ACHN (cell line): ENCODE measurements around the gene NOC2L.

Source experiments
- DNase-seq: peaks from one replicate; pipeline ENCODE4 v3.0.0-alpha.2; 2015
- in situ Hi-C: cut with HindIII; loops from 2 replicates; pipeline ENCODE4 v1.10.0; 2017; ENCODE audit warnings: low sequenced_read_pairs, low pct_ligation_motif_present, low pct_unique_long_range_greater_than_20kb

NOC2L gene

DNA sequence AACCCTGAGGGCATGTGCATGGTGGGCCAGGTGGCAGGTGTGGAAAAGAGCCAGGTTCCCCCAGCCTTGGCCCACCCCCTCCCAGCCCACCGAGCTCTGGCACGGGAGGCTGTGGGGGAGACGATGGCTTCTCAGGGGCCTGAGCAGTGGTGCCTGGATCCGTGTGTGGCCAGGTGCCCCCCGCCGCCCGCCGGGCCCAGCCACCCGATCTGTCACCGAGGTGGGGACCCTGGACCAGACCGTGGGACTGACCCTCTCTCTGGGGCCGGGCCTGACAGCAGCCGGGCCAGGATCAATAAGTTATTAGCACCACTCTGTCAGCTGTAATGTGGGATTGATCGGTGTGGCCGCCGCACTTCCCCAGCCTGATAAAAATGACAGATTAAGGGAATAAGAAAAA lies 21.5 kb downstream of the NOC2L start:
- DNase-seq = no peak
- in situ Hi-C loops = no loop called here

DNA sequence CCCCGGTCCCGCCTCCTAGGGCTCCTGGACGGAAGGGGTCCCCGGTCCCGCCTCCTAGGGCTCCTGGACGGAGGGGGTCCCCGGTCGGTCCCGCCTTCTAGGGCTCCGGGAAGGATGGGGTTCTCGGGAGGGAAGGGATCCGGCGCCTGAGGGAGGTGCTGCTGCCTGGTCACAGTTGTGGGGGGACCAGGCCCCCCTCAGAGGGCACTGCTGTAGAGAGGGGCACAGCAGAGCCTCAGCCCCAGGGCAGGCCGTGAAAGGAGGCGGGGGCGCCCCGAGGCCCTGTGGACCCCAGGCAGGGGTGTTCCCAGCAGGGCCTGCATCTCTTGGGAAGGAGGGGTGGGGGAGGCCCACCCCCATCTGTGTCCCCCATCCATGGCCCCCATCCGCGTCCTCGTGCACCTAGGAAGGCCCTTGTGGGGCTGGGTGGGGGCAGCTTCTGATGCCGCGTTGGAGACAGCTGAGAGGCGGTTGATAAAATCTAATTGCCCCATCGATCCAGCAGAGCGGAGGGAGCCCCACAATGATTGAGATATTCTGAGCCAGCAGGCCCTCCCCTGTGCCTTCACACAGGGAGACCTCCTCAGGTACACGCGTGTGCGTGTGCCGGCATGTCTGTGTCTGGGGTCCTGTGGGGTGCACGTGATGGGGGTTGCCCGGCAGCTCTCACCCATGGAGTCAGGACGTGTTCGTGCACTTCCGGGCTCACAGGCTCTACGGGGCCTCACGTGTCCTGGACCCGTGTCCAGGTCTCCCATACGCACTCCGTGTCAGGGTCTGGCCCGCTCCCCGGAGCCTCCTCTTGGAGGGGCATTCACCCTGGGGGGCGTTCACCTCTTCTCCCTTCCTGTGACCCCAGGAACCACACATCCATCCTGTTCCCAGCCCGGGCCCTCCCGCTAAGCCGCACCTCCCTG lies 22.4 kb downstream of the NOC2L start:
- in situ Hi-C loops = no loop called here
- DNase-seq = no peak

DNA sequence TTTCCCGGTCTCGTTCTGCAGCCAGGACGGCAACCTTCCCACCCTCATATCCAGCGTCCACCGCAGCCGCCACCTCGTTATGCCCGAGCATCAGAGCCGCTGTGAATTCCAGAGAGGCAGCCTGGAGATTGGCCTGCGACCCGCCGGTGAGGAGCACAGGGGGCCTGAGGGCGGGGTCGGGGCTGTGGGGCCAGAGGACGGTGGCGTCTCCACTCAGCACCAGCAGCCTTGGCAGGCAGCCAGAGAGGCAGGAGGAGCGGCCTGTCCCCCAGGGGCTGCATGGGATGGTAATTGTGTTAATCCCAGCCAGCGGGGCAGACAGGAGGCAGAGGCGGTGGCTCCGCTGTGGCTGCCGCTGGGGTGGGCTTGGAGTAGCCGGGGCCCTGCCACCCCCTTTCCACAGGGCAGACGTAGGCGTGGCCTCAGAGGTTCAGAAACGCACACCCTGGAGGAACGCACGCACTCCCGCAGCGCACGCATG lies 23.3 kb downstream of the NOC2L start:
- in situ Hi-C loops = no loop called here
- DNase-seq = no peak

DNA sequence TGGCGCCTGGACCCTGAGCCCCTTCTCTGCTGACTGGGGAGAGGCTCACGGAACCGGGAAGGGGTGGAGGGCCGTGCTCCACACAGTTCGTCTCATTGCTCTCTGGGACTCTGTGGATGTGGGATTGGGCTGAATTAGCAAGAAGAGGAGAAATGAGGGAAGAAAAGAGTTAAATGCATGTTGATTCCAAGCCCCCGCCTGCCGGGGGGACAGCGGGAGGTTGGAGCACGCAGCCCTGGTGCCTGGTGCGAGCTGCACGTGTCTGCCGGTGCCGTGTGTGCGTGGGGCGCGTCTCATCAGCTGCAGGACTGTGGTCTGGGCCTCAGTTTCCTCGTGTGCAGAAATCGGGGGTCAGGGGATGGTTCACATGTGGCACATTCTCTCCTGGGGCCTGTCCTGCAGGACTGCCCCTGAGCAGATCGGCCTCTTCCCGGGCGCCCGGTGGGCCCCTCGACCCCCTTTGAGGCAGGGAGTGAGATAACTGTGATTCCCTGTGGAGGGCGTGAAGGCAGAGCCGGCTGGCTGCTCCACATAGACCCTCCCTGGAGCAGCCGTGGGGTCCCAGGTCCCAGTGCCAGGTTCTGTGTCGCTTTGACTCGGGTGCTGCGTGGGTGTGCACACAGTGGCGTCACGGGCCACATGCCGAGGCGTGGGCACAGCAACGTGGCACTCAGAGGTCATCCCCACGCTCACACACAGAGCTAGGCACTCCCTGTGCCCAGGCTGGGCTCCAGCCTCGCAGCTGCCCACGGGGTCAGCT lies 23.9 kb downstream of the NOC2L start:
- no peak for DNase-seq
- in situ Hi-C loops = no loop called here

DNA sequence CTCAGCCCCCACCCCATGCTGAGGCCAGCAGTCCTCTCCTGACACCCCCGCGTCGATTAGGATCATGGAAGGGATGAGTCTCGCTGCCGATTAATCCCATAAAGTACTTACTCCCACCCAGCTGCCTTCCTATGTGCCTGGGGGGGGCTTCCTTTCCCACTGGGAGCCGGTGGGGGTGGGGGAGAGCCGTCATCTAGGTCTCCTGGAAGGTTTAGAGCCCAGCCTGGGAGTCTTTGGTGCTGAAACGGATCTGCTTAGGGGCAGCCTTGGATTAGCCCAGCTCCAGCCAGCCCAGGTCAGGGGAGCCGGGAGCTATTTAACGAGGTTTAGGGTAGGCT lies 25.5 kb downstream of the NOC2L start:
- in situ Hi-C loops = no loop called here
- no peak for DNase-seq

DNA sequence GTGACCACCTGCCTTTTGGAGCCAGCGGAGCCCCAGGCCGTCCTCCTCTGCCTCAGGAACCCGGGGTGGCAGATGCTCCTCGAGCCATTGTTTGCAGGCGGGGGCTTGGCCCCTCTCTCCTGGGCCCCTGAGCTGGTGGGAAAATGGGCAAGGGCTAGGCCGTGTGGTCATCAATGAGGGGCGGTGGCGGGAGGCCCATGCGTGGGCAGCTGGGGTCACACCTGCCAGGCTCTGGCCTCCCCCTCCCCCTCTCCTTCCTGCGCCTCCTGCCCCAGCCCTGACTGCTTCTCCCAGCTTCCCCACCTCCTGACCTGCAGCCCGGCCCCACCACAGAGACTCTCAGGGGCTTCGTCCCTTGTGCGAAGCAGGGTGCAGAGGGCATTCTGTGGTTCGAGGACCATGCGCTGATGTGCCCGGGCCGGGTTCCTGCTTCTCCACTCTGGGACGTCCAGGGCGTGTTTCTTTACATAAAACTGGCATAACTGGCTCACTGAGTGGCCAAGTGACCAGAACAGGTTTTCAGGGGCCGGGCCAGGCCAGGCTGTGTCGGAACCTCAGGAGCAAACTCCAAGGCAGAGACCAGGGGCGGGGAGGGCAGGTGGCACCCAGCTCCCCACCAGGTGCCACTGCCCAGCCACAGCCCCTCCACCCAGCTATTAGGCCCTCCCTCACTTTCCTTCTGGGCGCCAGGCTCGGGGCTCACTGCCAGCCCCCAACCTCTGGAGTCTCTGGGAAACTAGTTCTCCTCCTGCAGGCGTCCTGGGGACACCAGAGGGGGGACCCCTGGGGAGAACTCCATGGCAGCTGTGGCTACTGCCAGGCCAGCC lies 26.1 kb downstream of the NOC2L start:
- in situ Hi-C loops = no loop called here
- DNase-seq = no peak

DNA sequence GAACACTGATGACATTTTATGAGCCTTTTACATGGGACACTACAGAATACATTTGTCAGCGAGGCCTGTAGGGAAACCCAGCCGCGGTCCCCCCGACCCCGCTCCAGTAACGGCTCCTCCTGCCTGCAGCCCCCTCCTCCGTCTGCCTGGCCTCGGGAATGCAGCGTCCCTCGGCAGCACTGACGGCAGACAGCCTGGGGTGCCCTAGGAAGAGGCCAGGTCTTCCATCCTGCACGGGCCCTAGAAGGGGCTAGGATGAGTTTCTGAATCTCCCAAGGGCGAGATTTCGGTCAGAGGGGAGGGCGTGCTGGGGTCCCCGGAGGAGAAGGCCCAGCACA lies 26.9 kb downstream of the NOC2L start:
- in situ Hi-C loops = no loop called here

DNA sequence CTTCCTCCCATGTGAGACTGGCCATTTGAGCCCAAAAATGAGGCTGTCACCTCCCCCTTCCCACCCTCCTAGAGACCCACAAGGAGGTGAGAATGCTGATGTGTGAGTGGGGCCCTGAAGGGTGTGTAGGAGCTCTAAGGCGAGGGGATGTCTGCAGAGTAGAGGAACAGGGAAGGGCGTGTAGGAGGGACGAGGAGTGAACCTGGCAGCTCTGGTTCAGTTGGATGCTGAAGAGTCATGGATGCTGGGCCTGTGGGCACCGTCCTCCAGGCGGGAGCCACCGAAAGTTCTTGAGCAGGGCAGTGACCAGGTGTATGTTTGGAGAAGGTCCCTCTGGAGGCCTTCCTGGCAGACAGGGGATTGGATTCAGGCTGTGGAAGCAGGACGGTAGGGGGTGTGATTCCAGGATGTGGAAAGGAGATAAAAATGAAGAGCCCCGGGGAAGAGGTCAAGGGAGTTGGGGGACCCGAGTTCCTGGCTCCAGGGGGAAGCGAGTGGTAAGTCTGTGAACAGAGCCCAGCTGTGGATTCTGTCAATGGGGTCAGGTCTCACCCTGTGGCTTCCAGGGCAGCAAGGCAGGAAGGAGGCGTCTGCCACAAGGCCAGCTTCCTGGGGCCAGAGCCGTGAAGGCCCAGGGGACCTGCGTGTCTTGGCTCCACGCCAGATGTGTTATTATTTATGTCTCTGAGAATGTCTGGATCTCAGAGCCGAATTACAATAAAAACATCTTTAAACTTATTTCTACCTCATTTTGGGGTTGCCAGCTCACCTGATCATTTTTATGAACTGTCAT lies 27.5 kb downstream of the NOC2L start:
- no peak for DNase-seq
- in situ Hi-C loops = no loop called here

More for the DNA sequence above, 26.9 kb downstream of the NOC2L start:
- DNase-seq = no peak

DNA sequence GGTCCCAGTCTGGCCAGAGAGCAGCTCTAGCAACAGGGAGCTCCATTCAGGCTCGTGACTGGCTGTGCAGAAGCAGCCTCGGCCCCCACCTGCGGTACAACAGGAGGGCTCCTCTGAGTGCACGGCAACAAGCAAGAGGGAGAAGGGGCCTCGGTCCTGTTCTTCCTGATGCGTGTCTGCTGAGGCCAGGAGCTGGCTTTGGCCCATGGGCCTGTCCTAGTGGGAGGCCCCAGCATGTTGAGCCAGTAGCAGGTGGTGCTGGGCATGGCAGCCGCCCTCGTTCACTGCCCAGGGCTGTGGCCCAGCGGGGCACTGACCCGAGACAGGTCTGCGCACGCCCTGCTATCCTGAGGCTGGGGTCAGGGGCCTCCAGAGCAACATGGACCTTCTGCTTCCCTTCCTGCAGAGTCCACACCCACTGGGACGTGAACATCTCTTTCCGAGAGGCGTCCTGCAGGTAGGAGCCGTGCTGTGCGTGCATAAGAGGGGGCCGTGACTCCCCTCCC lies 28.4 kb downstream of the NOC2L start:
- in situ Hi-C loops = no loop called here
- DNase-seq = no peak

DNA sequence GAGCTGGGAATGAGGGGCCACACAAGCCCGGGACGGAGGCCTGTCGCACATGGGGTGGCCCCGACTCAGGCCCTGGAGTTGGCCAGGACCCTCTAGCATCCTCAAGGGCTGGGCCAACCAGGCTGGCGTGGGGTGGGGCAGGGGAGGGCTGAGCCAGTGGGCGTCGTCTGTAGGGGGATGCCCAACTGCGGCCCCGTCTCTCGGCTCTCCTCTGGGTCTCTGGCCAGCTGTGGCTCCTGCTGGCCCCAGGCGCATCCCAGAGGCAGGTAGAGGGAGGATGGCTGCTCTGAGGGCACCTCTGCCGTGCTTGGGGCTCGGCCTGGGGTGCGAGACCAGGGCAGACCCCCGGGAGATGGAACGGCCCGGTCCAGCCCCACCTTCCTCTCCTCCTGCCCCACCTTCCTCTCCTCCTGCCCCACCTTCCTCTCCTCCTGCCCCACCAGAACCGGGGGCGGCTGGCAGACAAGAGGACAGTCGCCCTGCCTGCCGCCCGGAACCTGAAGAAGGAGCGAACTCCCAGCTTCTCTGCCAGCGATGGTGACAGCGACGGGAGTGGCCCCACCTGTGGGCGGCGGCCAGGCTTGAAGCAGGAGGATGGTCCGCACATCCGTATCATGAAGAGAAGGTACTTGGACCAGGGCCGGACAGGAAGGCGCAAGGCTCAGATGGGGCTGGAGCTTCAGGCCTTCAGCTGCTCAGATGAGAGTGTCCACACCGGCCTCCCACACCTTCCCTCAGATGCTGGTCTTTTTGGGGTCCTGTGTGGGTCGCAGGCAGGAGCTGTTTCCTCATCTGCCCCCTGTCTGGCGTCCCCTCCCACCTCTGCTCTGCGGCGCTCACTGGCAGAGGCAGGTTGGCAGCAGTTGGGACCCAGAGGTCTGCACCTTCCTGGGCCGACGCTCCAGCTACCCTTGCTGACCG lies 29.1 kb downstream of the NOC2L start:
- in situ Hi-C loops = no loop called here

DNA sequence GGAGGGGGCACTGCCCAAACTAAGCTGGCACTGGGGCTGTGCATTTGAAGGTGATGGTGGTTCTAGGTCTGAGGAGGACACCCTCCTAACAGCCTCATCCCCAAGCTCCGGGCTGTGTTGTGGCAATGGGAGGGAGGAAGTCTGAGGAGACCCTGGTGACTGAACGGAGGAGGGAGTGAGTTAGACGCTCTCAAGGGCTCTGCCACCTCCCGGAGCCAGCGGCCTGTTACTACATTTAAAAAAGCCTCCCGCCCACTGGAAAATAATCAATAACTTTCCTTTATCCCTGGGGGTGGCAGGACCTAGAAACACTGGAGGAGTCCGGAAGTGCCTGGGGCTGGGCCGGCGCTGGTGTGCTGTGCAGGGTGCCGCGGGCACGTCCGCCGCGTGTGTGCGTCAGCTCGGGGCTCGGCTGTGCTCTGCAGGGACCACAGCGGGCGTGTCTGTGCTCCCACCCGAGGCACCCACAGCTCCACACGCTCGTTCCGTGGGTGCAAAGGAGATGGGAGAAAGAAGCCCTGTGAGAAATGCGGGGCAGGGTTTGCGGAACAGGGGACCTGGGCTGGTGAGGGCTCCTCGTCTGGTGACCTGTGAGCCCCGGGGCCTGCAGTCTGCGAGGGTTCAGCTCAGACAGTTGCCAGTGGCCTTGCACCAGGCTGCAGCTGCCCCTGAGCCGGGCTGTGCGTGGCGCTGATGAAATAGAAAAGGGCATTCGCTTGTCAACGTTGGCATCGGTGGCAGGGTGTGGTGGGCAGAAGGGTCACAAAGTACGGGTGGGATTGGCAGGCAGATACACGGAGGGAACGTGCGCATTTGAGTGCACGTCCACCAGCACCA lies 30.0 kb downstream of the NOC2L start:
- in situ Hi-C loops = no loop called here
- DNase-seq = no peak

More for the DNA sequence above, 29.1 kb downstream of the NOC2L start:
- no peak for DNase-seq

DNA sequence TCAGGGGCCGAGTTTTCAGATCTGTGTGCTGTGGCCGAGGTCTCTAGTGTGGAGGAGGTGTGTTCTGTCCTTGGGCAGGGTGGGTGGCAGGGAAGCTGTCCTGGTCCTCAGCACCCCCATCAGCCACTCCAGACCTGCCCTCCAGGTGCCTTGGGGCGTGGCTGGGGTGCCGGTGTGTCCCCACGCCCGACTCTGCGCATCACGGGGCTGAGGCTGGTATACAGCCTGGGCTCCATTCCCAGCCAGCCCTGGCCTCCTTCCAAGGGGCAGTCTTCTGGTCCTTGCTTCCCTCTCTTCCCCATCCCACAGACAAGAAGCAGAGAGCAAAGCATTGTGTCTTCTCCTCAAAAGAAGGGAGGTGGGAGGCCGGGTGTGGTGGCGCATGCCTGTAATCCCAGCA lies 31.3 kb downstream of the NOC2L start:
- in situ Hi-C loops = no loop called here
- DNase-seq = no peak

DNA sequence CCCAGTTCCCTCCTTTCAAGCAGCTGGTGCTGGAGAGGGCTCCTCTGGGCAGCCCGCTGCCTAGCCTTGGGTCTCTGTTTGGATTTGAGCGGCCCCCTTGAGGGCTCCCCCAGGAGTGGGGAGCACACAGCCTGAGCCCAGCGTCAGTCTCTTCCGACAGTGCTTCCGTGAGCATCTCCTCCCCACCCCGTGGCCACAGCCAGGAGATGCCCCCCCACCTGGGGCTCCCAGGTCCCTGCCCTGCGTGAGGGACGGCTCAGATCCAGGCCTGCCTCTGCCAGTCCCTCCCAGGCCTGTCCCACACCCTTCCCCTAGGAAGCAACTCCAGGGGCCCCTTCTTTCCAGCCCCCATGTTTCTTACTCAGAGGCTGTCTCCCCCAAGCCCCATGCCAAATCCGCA lies 31.8 kb downstream of the NOC2L start:
- no peak for DNase-seq
- in situ Hi-C loops = no loop called here

DNA sequence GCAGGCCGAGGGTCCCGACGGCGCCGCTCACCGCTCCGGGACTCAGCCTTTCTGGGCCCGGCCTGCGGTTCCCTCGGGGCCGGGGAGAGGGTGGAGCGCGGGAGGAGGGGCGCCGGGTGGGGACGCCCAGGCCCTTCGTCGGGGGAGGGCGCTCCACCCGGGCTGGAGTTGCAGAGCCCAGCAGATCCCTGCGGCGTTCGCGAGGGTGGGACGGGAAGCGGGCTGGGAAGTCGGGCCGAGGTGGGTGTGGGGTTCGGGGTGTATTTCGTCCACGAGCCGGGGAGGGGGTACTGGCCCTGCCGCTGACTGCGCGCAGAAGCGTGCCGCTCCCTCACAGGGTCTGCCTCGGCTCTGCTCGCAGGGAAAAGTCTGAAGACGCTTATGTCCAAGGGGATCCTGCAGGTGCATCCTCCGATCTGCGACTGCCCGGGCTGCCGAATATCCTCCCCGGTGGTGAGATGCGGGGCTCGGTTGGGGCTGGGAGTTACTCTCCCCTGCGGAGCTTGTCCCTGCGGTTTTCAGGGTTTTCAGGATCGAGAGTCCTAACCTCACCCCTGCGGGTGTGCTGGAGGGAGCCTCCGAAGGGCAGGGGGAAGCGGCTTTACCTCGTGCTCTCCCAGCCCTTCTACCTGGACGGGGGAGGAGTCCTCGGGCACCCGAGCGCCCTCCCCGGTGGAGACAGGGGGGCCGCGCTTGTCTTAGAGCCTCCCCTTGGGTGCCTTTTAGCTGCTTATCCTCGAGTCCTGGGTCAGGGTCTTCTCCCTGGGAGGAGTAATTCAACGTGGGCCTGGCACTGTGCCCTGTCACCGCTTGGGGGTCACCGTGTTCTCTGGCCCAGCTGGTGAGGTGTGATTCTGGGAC lies 33.3 kb downstream of the NOC2L start:
- in situ Hi-C loops = no loop called here
- peak; percentile 43 for DNase-seq

DNA sequence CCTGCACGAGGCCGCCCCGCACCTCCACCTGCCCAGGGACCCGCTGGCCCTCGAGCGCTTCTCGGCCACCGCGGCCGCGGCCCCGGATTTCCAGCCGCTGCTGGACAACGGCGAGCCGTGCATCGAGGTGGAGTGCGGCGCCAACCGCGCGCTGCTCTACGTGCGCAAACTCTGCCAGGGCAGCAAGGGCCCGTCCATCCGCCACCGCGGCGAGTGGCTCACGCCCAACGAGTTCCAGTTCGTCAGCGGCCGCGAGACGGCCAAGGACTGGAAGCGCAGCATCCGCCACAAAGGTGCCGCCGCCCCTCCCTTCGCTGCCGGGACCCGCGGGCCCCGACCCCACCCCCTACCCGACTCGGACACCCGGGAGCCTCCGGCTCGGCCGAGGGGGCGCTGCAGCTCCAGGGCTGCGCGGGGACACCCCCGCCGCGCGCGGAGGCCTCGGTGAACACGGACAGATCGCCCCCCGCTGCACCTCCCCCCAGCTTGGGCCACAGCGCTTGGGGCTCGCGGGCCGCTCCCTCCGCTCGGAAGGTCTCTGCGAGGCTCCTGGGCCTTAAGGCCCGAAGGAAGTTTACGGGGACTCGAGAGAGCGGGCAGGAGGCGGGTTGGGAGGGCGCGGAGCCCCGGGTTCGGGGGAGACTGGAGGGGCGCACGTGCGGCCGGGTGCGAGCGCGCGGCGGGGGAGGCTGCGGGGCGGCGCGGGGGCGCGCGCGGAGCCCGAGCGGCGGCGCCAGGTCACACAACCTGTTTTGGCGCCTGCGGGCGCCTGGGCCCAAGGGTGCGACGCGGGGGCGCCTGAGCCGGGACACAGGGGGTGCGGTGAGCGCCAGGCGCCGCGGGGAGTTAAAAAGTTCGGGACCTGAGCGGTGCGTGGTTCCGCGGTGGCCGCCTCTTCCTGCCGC lies 34.1 kb downstream of the NOC2L start:
- in situ Hi-C loops = no loop called here

More for the DNA sequence above, 34.1 kb downstream of the NOC2L start:
- peak; percentile 40 for DNase-seq
